NOMO-1 treated with dmso at 0.1 percent for 144 hours (cell line): Measurements from ENCODE around the gene ZFC3H1.
"Not testable (repeated sequence)": the region's sequence is repeated elsewhere in the genome, so short reads cannot be mapped to it uniquely, and the experiment has no call there.

ENCODE experiments used
- DNase-seq: peaks from one replicate; lab custom pipeline; 2025; ENCODE audit not compliant: unreplicated experiment; lab: John Stamatoyannopoulos, UW

Gene ZFC3H1

DNA sequence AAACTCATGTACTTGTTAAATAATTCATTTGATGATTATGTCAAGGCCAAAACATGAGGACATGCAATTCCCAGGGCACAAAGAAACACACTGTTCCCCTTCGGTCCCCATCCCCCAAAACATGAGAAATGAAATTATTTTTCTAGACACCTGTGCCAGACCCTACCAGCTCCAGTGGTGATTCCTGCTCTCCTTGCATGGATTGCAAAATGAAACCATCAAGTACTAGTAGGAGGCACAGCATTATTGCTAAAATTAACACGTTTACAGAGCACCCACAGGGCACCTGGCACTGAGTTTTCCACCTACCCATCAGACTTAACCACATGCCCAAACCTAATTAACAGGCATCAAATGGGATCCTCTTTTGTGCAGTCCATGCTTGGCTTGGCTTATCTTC lies 76.6 kb downstream of the ZFC3H1 start:
- DNase-seq, result no peak

DNA sequence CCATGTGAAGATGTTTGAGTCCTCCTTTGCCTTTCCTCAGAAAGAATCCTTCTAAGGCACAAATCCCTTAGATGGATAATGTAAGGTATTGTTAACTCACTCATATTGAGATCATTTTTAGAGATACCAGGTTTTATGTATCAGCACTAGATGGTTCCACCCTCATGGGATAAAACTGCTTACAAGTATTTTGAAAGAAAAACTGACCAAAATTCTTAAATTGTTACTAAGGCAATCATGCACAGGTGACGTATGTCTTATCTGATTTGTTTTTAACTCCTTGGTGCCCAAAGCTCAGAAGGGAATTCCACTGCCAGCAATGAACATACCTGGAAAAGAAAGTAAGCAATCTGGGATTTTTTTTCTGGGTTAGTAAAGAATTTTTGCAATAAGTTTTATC lies 78.4 kb downstream of the ZFC3H1 start:
- DNase-seq, result no peak

- DNase-seq, result no peak
These were observed 79.3 kb downstream of the ZFC3H1 start for GRCh38 chr12:71584356-71584755.

DNA sequence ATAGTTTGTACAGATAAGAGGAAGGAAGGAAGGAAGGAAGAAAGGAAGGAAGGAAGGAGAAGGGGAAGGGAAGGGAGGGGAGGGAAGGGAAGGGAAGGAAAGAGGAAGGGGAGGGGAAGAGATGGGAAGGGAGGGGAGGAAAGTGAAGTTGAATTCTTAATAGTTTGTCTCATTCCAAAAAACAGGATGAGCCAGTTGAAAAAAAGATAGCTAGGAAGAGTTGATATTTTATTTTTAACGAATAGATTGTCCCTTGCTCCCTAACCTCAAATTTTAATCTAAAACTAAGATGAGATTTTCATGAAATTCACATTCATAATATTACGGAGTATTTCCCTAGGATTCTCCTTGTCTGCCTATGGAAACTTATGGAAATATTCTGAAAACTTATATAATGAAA lies 80.7 kb downstream of the ZFC3H1 start:
- no peak for DNase-seq

DNA sequence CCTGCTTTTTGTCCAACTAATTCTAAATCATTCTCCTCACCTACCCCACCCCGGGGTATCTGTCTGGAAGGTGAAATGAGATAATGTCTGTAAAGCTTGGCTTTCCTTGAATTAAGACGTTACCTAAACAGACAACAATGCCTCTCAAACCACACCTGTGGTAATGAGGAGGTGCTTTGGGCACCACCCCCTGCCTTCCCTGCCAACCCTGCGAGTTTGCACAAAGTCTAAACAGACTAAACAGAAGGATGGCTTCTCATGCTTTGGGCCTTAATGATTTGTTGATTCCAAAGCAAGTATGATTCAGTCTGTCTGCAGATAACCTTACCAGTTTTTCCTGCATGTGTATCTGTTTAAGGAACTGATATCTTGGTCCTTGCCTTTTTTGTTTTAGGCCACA lies 82.4 kb downstream of the ZFC3H1 start:
- no peak for DNase-seq

- DNase-seq, result no peak
These were observed 84.9 kb downstream of the ZFC3H1 start for GRCh38 chr12:71578694-71579258.

GRCh38 chr12:71576496-71576895 lies 87.2 kb downstream of the ZFC3H1 start:
- no peak for DNase-seq

GRCh38 chr12:71569885-71570284 lies 93.8 kb downstream of the ZFC3H1 start:
- DNase-seq, result not testable (repeated sequence)

DNA sequence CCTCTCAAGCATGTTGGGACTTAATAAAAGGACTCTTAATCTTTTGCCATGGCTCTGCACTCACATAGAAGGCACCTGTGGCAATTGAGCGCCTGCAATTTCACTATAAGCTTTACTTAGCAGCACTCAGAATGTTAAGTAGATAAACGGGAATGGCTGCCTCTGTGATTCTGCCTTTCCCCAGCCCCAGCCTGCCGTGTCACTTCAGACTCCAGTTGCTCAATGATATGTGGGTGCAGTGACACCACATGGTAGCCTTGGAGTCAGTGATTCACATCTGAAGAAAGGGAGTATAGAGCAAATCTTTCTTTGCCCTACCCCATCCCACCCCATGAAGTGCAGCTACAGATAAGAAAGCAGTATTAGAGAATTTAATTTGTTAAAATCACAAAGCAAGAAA lies 96.1 kb downstream of the ZFC3H1 start:
- no peak for DNase-seq

- DNase-seq, result no peak
These were observed 97.0 kb downstream of the ZFC3H1 start for GRCh38 chr12:71566655-71567054.

- DNase-seq, result no peak
These were observed 98.1 kb downstream of the ZFC3H1 start for GRCh38 chr12:71565535-71565934.

DNA sequence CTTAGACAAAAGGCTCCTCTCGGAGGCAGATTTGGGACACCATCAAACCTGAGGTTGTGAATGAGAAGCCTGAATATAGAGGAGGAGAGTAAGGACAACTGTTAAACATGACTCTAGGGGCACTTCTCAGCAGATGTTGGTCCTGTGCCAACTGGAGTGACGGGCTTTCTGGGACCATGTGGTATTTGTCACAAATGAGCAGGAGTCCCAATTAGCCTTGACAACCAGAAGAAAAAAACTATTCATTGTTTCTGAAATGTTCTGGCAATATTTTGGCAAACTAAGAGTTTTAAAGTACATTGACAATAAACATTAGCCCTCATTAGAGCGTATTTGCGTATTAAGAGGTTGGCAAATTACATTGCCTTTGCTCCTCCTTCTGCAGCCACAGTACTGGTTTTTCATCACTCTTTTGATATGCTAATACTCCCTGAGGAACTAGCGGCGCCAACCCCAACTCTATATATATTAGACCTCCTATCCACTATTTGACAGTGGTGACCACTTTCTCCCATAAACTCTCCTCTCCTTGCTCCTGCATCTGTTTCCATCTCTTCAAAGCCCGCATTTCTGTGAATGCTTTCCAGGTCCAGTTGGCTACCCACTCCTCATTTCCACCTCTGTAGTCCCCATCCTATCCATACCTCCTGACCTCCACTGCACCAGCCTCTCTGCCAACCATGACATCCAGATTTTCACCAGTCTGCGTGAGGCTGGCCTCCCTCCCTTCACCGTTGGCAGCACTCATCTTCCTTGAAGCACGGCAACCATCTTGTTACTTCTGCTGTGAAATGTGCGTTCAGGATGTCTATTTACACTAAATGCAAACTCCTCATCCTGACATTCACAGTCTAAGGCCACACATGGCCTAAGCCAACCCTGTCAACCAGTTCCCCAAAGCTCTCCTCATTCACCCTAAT lies 100.7 kb downstream of the ZFC3H1 start:
- no peak for DNase-seq
